HL-60/S4 (cell line): ENCODE measurements around the gene GCNT1.

Source experiments
- in situ Hi-C: fragments of 300-500 bp; cut with MboI; formaldehyde crosslinking; loops from 2 replicates; pipeline ENCODE4 v1.14.3; 2022; ENCODE audit warnings: low sequenced_read_pairs

GCNT1 gene

GRCh38 chr9:76458903-76459693, at the start of gene GCNT1:
Gene GCNT1 (plus strand): TSS chr9:76459182. CDS start chr9:76502382, 43,200 bp downstream.
- in situ Hi-C loops, result no loop called here

GRCh38 chr9:76412638-76413037, 46.3 kb upstream of the GCNT1 start:
- in situ Hi-C loops, result no loop called here

GRCh38 chr9:76413658-76414057, 45.3 kb upstream of the GCNT1 start:
- in situ Hi-C loops, result no loop called here

- in situ Hi-C loops, result no loop called here
Measured at GRCh38 chr9:76414661-76415060, 44.3 kb upstream of the GCNT1 start.

- in situ Hi-C loops, result no loop called here
Measured at GRCh38 chr9:76415154-76415553, 43.8 kb upstream of the GCNT1 start.

- in situ Hi-C loops, result no loop called here
Measured at GRCh38 chr9:76415731-76416130, 43.3 kb upstream of the GCNT1 start.

GRCh38 chr9:76417394-76417793, 41.6 kb upstream of the GCNT1 start:
- in situ Hi-C loops, result no loop called here

GRCh38 chr9:76419782-76420380, 39.1 kb upstream of the GCNT1 start:
- in situ Hi-C loops, result no loop called here

- in situ Hi-C loops, result no loop called here
Measured at GRCh38 chr9:76423216-76424177, 35.5 kb upstream of the GCNT1 start.

- in situ Hi-C loops, result no loop called here
Measured at GRCh38 chr9:76424491-76424890, 34.5 kb upstream of the GCNT1 start.

GRCh38 chr9:76425677-76426453, 33.1 kb upstream of the GCNT1 start:
- in situ Hi-C loops, result loop anchor here (25.0 kb wide), 1 partner anchor 561 kb away; no protein-coding TSS in a partner anchor

- in situ Hi-C loops, result loop anchor here (25.0 kb wide), 1 partner anchor 560 kb away; no protein-coding TSS in a partner anchor
Measured at GRCh38 chr9:76426807-76427419, 32.1 kb upstream of the GCNT1 start.

- in situ Hi-C loops, result loop anchor here (25.0 kb wide), 1 partner anchor 556 kb away; no protein-coding TSS in a partner anchor
Measured at GRCh38 chr9:76431601-76432000, 27.4 kb upstream of the GCNT1 start.

- in situ Hi-C loops, result loop anchor here (25.0 kb wide), 1 partner anchor 554 kb away; no protein-coding TSS in a partner anchor
Measured at GRCh38 chr9:76433406-76433805, 25.6 kb upstream of the GCNT1 start.

- in situ Hi-C loops, result loop anchor here (25.0 kb wide), 1 partner anchor 553 kb away; no protein-coding TSS in a partner anchor
Measured at GRCh38 chr9:76433836-76434235, 25.1 kb upstream of the GCNT1 start.

- in situ Hi-C loops, result loop anchor here (25.0 kb wide), 1 partner anchor 552 kb away; no protein-coding TSS in a partner anchor
Measured at GRCh38 chr9:76434897-76435296, 24.1 kb upstream of the GCNT1 start.

GRCh38 chr9:76437017-76437699, 21.8 kb upstream of the GCNT1 start:
- in situ Hi-C loops, result loop anchor here (25.0 kb wide), 1 partner anchor 550 kb away; no protein-coding TSS in a partner anchor

GRCh38 chr9:76438841-76439588, 20.0 kb upstream of the GCNT1 start:
- in situ Hi-C loops, result loop anchor here (25.0 kb wide), 1 partner anchor 548 kb away; no protein-coding TSS in a partner anchor
